ENCODE results near the gene PEPD.

Gene PEPD

DNA sequence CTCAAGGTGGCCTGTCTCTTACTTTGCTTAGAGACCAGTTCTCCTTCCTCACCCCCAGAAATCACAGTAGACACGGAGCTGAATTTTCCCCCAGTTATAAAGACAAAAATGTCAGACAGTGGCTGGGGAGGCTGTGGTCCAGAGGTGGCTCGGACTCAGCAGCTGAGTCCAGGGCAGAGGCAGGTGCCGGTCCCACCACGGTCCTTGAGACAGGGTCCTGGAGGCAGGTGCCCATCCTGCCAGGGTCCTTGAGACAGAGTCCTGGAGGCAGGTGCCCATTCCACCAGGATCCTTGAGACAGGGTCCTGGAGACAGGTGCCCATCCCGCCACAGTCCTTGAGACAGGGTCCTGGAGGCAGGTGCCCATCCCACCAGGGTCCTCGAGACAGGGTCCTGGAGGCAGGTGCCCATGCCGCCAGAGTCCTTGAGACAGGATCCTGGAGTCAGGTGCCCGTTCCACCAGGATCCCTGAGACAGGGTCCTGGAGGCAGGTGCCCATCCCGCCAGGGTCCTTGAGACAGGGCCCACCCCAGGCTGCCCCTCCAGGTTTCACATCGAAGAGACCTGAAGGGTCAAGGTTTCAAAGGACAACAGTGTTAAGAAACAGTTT is 23.1 kb downstream of the PEPD start:
- ChIA-PET CTCF (no interaction called here), POLR2A (no interaction called here)
- Histone ChIP-seq H3K27ac (ENCODE audit: insufficient read depth in 1 of 2, low read depth in 1 of 2, low read length in 2 of 2, poor library complexity in 1 of 2, severe bottlenecking in 2 of 2) (no peak overlapping the region), H3K4me1 (ENCODE audit: control extremely low read depth in 1 of 4, control insufficient read depth in 4 of 4, insufficient read depth in 4 of 4, low read length in 3 of 4) (no peaks in the 10 kb centered on the region), H3K27me3 (replicated peaks in 2 of 5; ENCODE audit: control insufficient read depth in 4 of 5, insufficient read depth in 5 of 5, low read length in 4 of 5) (no peaks in the 10 kb centered on the region), H3K4me3 (ENCODE audit: control insufficient read depth in 1 of 7, extremely low read depth in 1 of 7, insufficient read depth in 4 of 7, low read depth in 2 of 7, low read length in 6 of 7) (no peak overlapping the region), H3K9me3 (ENCODE audit: control extremely low read depth in 1 of 5, control insufficient read depth in 4 of 5, insufficient read depth in 2 of 5, low read depth in 1 of 5, low read length in 4 of 5) (no peaks in the 10 kb centered on the region), H3K36me3 (ENCODE audit: control insufficient read depth in 4 of 4, insufficient read depth in 4 of 4, low read length in 3 of 4) (peaks cover 0 to 9% (median 6%) of the 10 kb centered on the region in 4 experiments)
- DNase-seq = no peak
- WGBS (ENCODE audit: insufficient coverage) = 100% methylated on average over 8 of the region's 10 CpGs

DNA sequence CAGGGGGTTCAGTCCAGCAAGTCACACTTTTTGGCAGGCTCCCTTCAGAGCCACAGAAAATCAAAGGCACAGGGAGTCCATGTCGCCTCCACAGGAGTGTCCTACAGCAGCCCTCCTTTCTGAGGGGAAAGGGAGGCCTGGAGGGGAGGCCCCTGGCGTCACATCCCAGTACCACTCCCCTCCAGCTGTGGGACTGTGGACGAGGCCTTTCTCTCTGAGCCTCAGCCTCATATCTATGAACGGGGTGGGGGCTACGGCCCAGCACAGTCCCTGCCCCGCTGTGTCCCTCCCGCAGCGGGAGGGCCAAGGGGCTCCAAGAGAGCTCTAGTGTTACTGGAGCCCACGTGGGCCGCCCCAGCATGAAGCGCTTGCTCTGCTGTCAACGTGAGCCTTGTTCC is 23.8 kb downstream of the PEPD start:
- WGBS (ENCODE audit: insufficient coverage) = 95% methylated on average over 11 of the region's 12 CpGs
- H3K4me1 ChIP-seq (ENCODE audit: control extremely low read depth in 1 of 4, control insufficient read depth in 4 of 4, insufficient read depth in 4 of 4, low read length in 3 of 4) = no peaks in the 10 kb centered on the region
- CTCF ChIA-PET = no interaction called here
- H3K27ac ChIP-seq (ENCODE audit: insufficient read depth in 1 of 2, low read depth in 1 of 2, low read length in 2 of 2, poor library complexity in 1 of 2, severe bottlenecking in 2 of 2) = no peak overlapping the region
- POLR2A ChIA-PET = no interaction called here
- H3K36me3 ChIP-seq (ENCODE audit: control insufficient read depth in 4 of 4, insufficient read depth in 4 of 4, low read length in 3 of 4) = peaks cover 0 to 9% (median 6%) of the 10 kb centered on the region in 4 experiments
- DNase-seq = no peak
- no peaks in the 10 kb centered on the region for H3K27me3 ChIP-seq (replicated peaks in 2 of 5; ENCODE audit: control insufficient read depth in 4 of 5, insufficient read depth in 5 of 5, low read length in 4 of 5)
- no peak overlapping the region for H3K4me3 ChIP-seq (ENCODE audit: control insufficient read depth in 1 of 7, extremely low read depth in 1 of 7, insufficient read depth in 4 of 7, low read depth in 2 of 7, low read length in 6 of 7)
- no peaks in the 10 kb centered on the region for H3K9me3 ChIP-seq (ENCODE audit: control extremely low read depth in 1 of 5, control insufficient read depth in 4 of 5, insufficient read depth in 2 of 5, low read depth in 1 of 5, low read length in 4 of 5)

DNA sequence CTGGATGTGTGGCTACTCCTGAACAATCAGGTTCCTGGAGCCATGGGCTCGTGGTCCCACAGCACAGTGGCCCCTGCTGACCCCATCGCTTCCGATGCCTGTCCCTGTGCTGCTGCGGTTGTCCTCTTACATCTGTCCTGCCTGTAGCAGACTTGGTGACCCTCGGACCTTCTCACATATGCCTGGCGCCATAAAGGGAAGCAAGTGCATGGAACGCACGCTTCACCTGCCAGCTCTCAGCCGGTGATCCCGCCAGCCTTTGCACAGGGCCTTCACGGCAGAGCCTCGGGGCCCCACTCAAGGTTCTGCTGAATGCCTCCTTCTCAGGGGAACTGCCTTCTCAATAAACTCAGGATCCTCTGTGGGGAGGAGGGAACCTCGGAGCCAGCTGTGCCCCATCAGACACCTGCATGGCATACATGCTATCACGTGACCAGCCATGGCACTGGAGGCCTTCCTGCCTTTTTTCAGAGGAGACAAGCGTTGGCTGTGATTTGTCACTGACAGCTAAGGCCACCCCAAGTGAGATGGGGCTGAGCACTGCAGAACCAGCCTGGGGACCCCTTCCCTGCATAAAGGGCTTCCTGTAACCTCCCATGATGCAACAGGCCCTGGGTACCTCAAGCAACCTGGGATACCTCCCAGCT is 24.3 kb downstream of the PEPD start:
- Histone ChIP-seq H3K27ac (ENCODE audit: insufficient read depth in 1 of 2, low read depth in 1 of 2, low read length in 2 of 2, poor library complexity in 1 of 2, severe bottlenecking in 2 of 2) (no peak overlapping the region), H3K27me3 (replicated peaks in 2 of 5; ENCODE audit: control insufficient read depth in 4 of 5, insufficient read depth in 5 of 5, low read length in 4 of 5) (no peaks in the 10 kb centered on the region), H3K36me3 (ENCODE audit: control insufficient read depth in 4 of 4, insufficient read depth in 4 of 4, low read length in 3 of 4) (peaks cover 0 to 9% (median 6%) of the 10 kb centered on the region in 4 experiments), H3K9me3 (ENCODE audit: control extremely low read depth in 1 of 5, control insufficient read depth in 4 of 5, insufficient read depth in 2 of 5, low read depth in 1 of 5, low read length in 4 of 5) (no peaks in the 10 kb centered on the region), H3K4me1 (ENCODE audit: control extremely low read depth in 1 of 4, control insufficient read depth in 4 of 4, insufficient read depth in 4 of 4, low read length in 3 of 4) (no peaks in the 10 kb centered on the region), H3K4me3 (ENCODE audit: control insufficient read depth in 1 of 7, extremely low read depth in 1 of 7, insufficient read depth in 4 of 7, low read depth in 2 of 7, low read length in 6 of 7) (no peak overlapping the region)
- CTCF ChIA-PET = no interaction called here
- POLR2A ChIA-PET = no interaction called here
- no peak for DNase-seq
- WGBS (ENCODE audit: insufficient coverage) = 97% methylated on average over 9 of the region's 15 CpGs

DNA sequence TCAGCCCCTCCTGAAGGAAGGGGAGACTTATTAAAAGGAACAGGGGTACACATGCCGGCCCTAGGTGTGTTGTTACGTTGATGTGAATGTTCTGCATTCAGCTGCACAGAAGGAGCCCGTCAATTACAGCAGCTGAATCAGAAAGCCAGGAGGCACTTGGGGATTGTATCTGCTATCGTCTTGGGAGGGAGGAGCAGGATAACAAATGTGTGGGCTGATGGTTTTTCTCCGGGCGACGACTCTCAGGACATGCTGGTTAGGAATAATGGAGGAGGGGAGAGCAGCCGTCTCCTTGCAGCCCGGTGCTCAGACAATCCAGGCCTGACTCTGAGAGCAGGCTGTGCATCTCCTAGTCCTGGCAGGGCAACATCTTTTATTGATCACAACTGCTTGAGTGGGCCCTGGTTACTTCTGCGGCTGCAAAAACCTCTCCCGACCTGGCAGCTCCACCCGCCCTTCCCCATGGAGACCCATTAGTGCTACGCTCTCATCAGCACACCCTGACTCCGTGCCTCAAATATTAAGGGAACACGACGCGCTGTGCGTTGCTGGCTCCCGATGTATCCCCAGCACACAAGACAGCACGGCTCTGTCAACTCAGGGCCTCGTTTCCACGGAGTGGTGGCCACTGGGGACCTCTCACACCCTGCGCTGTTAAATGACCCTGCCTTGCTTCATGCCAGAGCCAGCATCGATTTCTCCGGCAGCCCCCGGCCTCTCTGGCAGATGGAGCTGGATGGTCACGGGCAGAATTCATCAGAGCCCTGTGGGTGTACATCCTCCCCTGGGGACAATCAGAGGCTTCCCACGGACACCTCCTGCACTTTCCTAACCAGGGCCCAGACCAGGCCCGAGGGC is 25.3 kb downstream of the PEPD start:
- ChIA-PET POLR2A (no interaction called here), CTCF (interaction anchor here (0.5 kb wide), 1 partner anchor 51 kb away, joined by 3 read pairs; no protein-coding TSS in a partner anchor)
- Histone ChIP-seq H3K27ac (ENCODE audit: insufficient read depth in 1 of 2, low read depth in 1 of 2, low read length in 2 of 2, poor library complexity in 1 of 2, severe bottlenecking in 2 of 2) (no peak overlapping the region), H3K4me3 (ENCODE audit: control insufficient read depth in 1 of 7, extremely low read depth in 1 of 7, insufficient read depth in 4 of 7, low read depth in 2 of 7, low read length in 6 of 7) (no peak overlapping the region), H3K9me3 (ENCODE audit: control extremely low read depth in 1 of 5, control insufficient read depth in 4 of 5, insufficient read depth in 2 of 5, low read depth in 1 of 5, low read length in 4 of 5) (no peaks in the 10 kb centered on the region), H3K27me3 (replicated peaks in 2 of 5; ENCODE audit: control insufficient read depth in 4 of 5, insufficient read depth in 5 of 5, low read length in 4 of 5) (no peaks in the 10 kb centered on the region), H3K4me1 (ENCODE audit: control extremely low read depth in 1 of 4, control insufficient read depth in 4 of 4, insufficient read depth in 4 of 4, low read length in 3 of 4) (no peaks in the 10 kb centered on the region), H3K36me3 (ENCODE audit: control insufficient read depth in 4 of 4, insufficient read depth in 4 of 4, low read length in 3 of 4) (peaks cover 0 to 9% (median 6%) of the 10 kb centered on the region in 4 experiments)
- DNase-seq = no peak
- 98% methylated on average over 28 of the region's 29 CpGs for WGBS (ENCODE audit: insufficient coverage)

DNA sequence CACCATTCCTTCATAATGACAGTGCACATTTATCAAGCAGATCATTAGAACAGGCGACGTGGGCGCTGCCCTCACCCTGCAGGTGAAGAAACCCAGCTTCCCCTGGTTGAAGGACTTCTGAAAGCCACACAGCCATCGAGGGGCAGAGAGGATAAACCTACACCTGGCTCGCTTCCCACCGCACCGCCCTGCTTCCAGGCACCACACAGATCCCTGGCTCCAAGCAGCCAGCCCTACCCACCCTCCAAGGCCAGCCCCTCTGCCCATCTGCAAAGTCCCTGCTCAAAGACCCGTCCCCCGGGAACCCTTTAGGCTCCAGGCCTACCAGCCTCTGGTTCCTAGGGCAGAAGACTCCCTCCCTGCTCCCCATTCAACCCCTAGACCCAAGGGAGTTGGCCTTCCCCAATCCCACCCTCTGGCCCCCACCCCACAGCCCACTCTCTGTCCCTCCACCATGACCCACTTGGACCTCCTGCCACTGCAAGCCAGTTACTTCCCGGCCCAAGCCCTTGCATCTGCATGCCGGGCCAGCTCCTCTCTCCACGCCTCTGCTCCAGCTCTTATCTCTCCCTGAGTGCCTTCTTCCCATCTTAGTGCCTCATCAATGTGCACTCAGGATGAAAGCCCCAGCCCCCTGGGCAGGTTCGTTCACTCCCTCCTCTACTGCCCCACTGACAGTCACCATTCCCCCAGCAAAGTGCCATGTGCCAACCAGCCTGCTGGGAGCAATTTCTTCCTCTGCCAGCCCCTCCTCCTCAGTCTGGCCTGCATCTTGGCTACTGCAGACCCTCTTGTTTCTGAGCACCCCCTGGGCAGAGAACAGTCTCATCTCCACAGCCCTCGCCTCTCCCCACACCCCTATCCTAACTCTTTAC is 28.0 kb downstream of the PEPD start:
- POLR2A ChIA-PET = no interaction called here
- WGBS (ENCODE audit: insufficient coverage) = 97% methylated on average over 13 of the region's 14 CpGs
- H3K36me3 ChIP-seq (ENCODE audit: control insufficient read depth in 4 of 4, insufficient read depth in 4 of 4, low read length in 3 of 4) = peaks cover 0 to 2% (median 0%) of the 10 kb centered on the region in 4 experiments

DNA sequence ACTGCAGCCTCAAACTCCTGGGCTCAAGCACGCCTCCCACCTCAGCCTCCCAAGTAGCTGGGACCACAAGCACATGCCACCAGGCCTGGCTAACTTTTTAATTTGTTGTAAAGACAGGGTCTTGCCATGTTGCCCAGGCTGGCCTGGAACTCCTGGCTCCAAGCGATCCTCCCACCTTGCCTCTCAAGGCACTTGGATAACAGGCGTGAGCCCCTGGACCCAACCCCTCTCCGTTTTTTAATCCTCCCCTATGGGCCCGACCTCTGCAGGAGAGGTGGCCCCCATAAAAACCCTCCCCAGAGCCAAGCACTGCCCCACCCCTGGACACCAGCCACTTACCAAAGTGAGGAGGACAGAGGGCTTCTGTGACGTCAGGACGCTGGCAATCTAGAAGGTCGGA is 28.6 kb downstream of the PEPD start:
- 98% methylated on average over 5 of the region's 8 CpGs for WGBS (ENCODE audit: insufficient coverage)
- Histone ChIP-seq H3K4me3 (ENCODE audit: control insufficient read depth in 1 of 7, extremely low read depth in 1 of 7, insufficient read depth in 4 of 7, low read depth in 2 of 7, low read length in 6 of 7) (no peak overlapping the region), H3K27me3 (replicated peaks in 2 of 5; ENCODE audit: control insufficient read depth in 4 of 5, insufficient read depth in 5 of 5, low read length in 4 of 5) (no peaks in the 10 kb centered on the region), H3K36me3 (ENCODE audit: control insufficient read depth in 4 of 4, insufficient read depth in 4 of 4, low read length in 3 of 4) (peaks cover 0 to 2% (median 0%) of the 10 kb centered on the region in 4 experiments), H3K27ac (ENCODE audit: insufficient read depth in 1 of 2, low read depth in 1 of 2, low read length in 2 of 2, poor library complexity in 1 of 2, severe bottlenecking in 2 of 2) (no peak overlapping the region), H3K9me3 (ENCODE audit: control extremely low read depth in 1 of 5, control insufficient read depth in 4 of 5, insufficient read depth in 2 of 5, low read depth in 1 of 5, low read length in 4 of 5) (no peaks in the 10 kb centered on the region), H3K4me1 (ENCODE audit: control extremely low read depth in 1 of 4, control insufficient read depth in 4 of 4, insufficient read depth in 4 of 4, low read length in 3 of 4) (no peaks in the 10 kb centered on the region)
- ChIA-PET CTCF (no interaction called here), POLR2A (no interaction called here)
- DNase-seq = no peak

More for the DNA sequence above, 28.0 kb downstream of the PEPD start:
- Histone ChIP-seq H3K4me1 (ENCODE audit: control extremely low read depth in 1 of 4, control insufficient read depth in 4 of 4, insufficient read depth in 4 of 4, low read length in 3 of 4) (no peaks in the 10 kb centered on the region), H3K9me3 (ENCODE audit: control extremely low read depth in 1 of 5, control insufficient read depth in 4 of 5, insufficient read depth in 2 of 5, low read depth in 1 of 5, low read length in 4 of 5) (no peaks in the 10 kb centered on the region), H3K27me3 (replicated peaks in 2 of 5; ENCODE audit: control insufficient read depth in 4 of 5, insufficient read depth in 5 of 5, low read length in 4 of 5) (no peaks in the 10 kb centered on the region), H3K4me3 (ENCODE audit: control insufficient read depth in 1 of 7, extremely low read depth in 1 of 7, insufficient read depth in 4 of 7, low read depth in 2 of 7, low read length in 6 of 7) (no peak overlapping the region), H3K27ac (ENCODE audit: insufficient read depth in 1 of 2, low read depth in 1 of 2, low read length in 2 of 2, poor library complexity in 1 of 2, severe bottlenecking in 2 of 2) (no peak overlapping the region)
- no peak for DNase-seq
- CTCF ChIA-PET = no interaction called here

All from common myeloid progenitor, CD34-positive (primary cell).